COLO829 (cell line): ENCODE results near the gene KCP.

ENCODE experiments used
- DNase-seq: peaks from one replicate; pipeline ENCODE4 v3.0.0; 2012; ENCODE audit warnings: low spot score

KCP gene

GRCh38 chr7:128874140-128875031 lies 36.1 kb downstream of the KCP start:
- no peak for DNase-seq

- no peak for DNase-seq
Measured at GRCh38 chr7:128873234-128873633, 37.3 kb downstream of the KCP start.

- no peak for DNase-seq
Measured at GRCh38 chr7:128872394-128872824, 38.1 kb downstream of the KCP start.

- DNase-seq: no peak
Measured at GRCh38 chr7:128871050-128871449, 39.5 kb downstream of the KCP start.

- DNase-seq: no peak
Measured at GRCh38 chr7:128869944-128870285, 40.6 kb downstream of the KCP start.

- no peak for DNase-seq
Measured at GRCh38 chr7:128869138-128869943, 41.2 kb downstream of the KCP start.

- DNase-seq: no peak
Measured at GRCh38 chr7:128868624-128869137, 41.8 kb downstream of the KCP start.

GRCh38 chr7:128867842-128868623 lies 42.5 kb downstream of the KCP start:
- no peak for DNase-seq

GRCh38 chr7:128867241-128867640 lies 43.3 kb downstream of the KCP start:
- no peak for DNase-seq

GRCh38 chr7:128865996-128866877 lies 44.3 kb downstream of the KCP start:
- DNase-seq: no peak

GRCh38 chr7:128865303-128865702 lies 45.2 kb downstream of the KCP start:
- no peak for DNase-seq

- DNase-seq: peak; percentile 88
Measured at GRCh38 chr7:128863433-128863989, 47.0 kb downstream of the KCP start.

- peak; percentile 100 for DNase-seq
Measured at GRCh38 chr7:128862571-128863432, 47.7 kb downstream of the KCP start, which contains the start of gene ATP6V1F. Gene ATP6V1F, plus strand, starts transcription at chr7:128862856. Its CDS starts 49 bp downstream, at chr7:128862905.

- no peak for DNase-seq
Measured at GRCh38 chr7:128861957-128862570, 48.4 kb downstream of the KCP start.

GRCh38 chr7:128860158-128861073 lies 50.1 kb downstream of the KCP start:
- DNase-seq: no peak

GRCh38 chr7:128859232-128860157 lies 51.0 kb downstream of the KCP start:
- DNase-seq: no peak
